ENCODE measurements around the gene THOC2.
"Not testable (repeated sequence)": the region's sequence is repeated elsewhere in the genome, so short reads cannot be mapped to it uniquely, and the experiment has no call there.

The THOC2 gene

GRCh38 chrX:123734079-123734478, 1.2 kb upstream of the THOC2 start:
- DNase-seq: not testable (repeated sequence)

GRCh38 chrX:123731987-123732669, 724 bp downstream of the THOC2 start:
- DNase-seq: no peak

GRCh38 chrX:123731258-123731986, 1.4 kb downstream of the THOC2 start:
- DNase-seq: no peak

GRCh38 chrX:123728554-123728953, 4.3 kb downstream of the THOC2 start:
- DNase-seq: no peak

GRCh38 chrX:123728016-123728415, 4.8 kb downstream of the THOC2 start:
- DNase-seq: no peak

GRCh38 chrX:123722193-123722592, 10.7 kb downstream of the THOC2 start:
- DNase-seq: not testable (repeated sequence)

GRCh38 chrX:123720486-123720885, 12.4 kb downstream of the THOC2 start:
- DNase-seq: no peak

GRCh38 chrX:123713841-123714240, 19.0 kb downstream of the THOC2 start:
- no peak for DNase-seq

GRCh38 chrX:123713434-123713833, 19.4 kb downstream of the THOC2 start:
- no peak for DNase-seq

- not testable (repeated sequence) for DNase-seq
Measured at GRCh38 chrX:123711201-123711600, 21.7 kb downstream of the THOC2 start.

- no peak for DNase-seq
Measured at GRCh38 chrX:123704781-123705180, 28.1 kb downstream of the THOC2 start.

- DNase-seq: no peak
Measured at GRCh38 chrX:123698979-123699520, 33.8 kb downstream of the THOC2 start.

- no peak for DNase-seq
Measured at GRCh38 chrX:123696334-123696733, 36.5 kb downstream of the THOC2 start.

- no peak for DNase-seq
Measured at GRCh38 chrX:123695242-123695641, 37.6 kb downstream of the THOC2 start.

- DNase-seq: no peak
Measured at GRCh38 chrX:123691776-123692175, 41.1 kb downstream of the THOC2 start.

GRCh38 chrX:123688524-123688923, 44.3 kb downstream of the THOC2 start:
- no peak for DNase-seq

GRCh38 chrX:123685232-123685631, 47.6 kb downstream of the THOC2 start:
- DNase-seq: no peak

- DNase-seq: no peak
Measured at GRCh38 chrX:123682186-123682585, 50.7 kb downstream of the THOC2 start.

GRCh38 chrX:123679733-123680460, 53.0 kb downstream of the THOC2 start:
- DNase-seq: not testable (repeated sequence)

- DNase-seq: no peak
Measured at GRCh38 chrX:123675154-123675553, 57.7 kb downstream of the THOC2 start.

- no peak for DNase-seq
Measured at GRCh38 chrX:123673813-123674212, 59.0 kb downstream of the THOC2 start.

GRCh38 chrX:123665197-123665596, 67.7 kb downstream of the THOC2 start:
- DNase-seq: no peak

- not testable (repeated sequence) for DNase-seq
Measured at GRCh38 chrX:123664467-123665167, 68.2 kb downstream of the THOC2 start.
